BE2C (cell line): ENCODE measurements around the gene VOPP1.

Experiments
- DNase-seq: peaks from one replicate; pipeline ENCODE4 v3.0.0-alpha.2; 2020
- H3K27me3 ChIP-seq: fragments of 250-450 bp; sonication (Bioruptor Pico); 2 replicates; pipeline ENCODE4 v1.5.1; 2020; ENCODE audit warnings: mild to moderate bottlenecking
- H3K36me3 ChIP-seq: fragments of 250-450 bp; sonication (Bioruptor Pico); 2 replicates; pipeline ENCODE4 v1.5.1; 2020; ENCODE audit warnings: mild to moderate bottlenecking
- H3K4me1 ChIP-seq: fragments of 250-450 bp; sonication (Bioruptor Pico); 2 replicates; pipeline ENCODE4 v1.5.1; 2020
- H3K4me3 ChIP-seq: 2 replicates; pipeline ENCODE4 v1.5.1; 2011; ENCODE audit warnings: low read depth, low read length
- H3K9me3 ChIP-seq: fragments of 250-450 bp; sonication (Bioruptor Pico); 2 replicates; pipeline ENCODE4 v1.5.1; 2020
- TF ChIP-seq, protein P1 (sequence below): IDR thresholded peaks from 2 replicates; pipeline ENCODE4 v1.5.1; 2012; ENCODE audit warnings: mild to moderate bottlenecking, low read depth, low read length

VOPP1 gene

DNA sequence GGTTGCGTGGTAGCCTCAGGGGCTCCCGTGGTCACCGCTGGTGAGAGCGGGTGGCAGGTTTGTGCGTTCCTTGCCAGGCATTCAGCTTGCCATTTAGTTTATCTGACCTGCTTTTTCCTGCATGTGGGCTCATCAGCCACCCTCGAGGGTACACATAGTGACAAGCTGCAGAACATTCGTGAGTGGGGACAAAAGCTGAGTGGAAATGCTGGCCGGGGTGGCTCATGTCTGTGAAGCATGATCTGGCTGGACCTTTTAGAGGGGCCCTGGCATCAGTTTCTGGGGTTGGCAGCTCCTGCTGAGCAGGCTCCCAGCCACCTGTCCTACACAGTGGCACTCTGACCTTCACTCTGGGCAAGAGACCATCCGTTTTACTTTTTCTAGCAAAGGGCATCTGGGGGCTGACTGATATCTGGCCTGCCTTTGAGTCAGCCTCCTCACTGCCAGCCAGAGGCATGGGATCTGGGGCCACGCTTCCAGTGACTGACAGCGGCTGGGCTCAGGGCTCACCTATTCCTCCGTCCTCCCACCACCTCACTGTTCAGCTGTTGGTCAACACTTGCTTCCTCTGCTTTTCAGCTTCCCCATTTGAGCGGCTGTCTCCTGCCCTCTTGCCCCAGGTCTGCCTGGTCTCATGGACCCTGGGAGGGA is 132.1 kb downstream of the VOPP1 start:
- H3K4me3 ChIP-seq: no peak overlapping the region; the same call in 1 of the 2 replicates
- H3K4me1 ChIP-seq: peaks cover 30% of the 10 kb centered on the region
- H3K9me3 ChIP-seq: no peaks in the 10 kb centered on the region
- H3K36me3 ChIP-seq: no peaks in the 10 kb centered on the region
- H3K27me3 ChIP-seq: no peaks in the 10 kb centered on the region
- TF ChIP-seq, protein P1, sequence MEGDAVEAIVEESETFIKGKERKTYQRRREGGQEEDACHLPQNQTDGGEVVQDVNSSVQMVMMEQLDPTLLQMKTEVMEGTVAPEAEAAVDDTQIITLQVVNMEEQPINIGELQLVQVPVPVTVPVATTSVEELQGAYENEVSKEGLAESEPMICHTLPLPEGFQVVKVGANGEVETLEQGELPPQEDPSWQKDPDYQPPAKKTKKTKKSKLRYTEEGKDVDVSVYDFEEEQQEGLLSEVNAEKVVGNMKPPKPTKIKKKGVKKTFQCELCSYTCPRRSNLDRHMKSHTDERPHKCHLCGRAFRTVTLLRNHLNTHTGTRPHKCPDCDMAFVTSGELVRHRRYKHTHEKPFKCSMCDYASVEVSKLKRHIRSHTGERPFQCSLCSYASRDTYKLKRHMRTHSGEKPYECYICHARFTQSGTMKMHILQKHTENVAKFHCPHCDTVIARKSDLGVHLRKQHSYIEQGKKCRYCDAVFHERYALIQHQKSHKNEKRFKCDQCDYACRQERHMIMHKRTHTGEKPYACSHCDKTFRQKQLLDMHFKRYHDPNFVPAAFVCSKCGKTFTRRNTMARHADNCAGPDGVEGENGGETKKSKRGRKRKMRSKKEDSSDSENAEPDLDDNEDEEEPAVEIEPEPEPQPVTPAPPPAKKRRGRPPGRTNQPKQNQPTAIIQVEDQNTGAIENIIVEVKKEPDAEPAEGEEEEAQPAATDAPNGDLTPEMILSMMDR: no peak
- no peak for DNase-seq

DNA sequence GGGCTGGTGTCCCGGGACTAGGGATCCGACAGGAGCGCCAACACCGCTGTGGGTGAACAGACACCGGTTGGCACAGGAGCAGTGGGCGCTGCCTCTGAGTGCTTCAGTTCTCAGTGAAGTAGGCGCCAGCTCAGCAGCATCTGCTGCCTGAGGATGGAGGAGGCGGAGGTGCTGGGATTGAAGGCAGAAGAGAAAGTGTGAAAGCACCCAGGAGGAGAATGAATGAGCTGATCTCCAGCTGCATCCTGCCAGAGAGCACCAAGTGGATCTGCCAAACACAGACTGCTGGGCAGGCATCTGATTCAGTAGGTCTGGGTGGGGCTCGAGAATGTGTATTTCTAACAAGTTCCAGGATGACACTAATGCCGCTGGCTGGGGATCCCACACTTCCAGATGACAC is 132.7 kb downstream of the VOPP1 start:
- Histone ChIP-seq H3K4me3 (peak overlapping the region; percentile 41), H3K27me3 (no peaks in the 10 kb centered on the region), H3K36me3 (no peaks in the 10 kb centered on the region), H3K4me1 (peaks cover 30% of the 10 kb centered on the region), H3K9me3 (no peaks in the 10 kb centered on the region)
- DNase-seq: peak; percentile 28
- TF ChIP-seq, protein P1: no peak

DNA sequence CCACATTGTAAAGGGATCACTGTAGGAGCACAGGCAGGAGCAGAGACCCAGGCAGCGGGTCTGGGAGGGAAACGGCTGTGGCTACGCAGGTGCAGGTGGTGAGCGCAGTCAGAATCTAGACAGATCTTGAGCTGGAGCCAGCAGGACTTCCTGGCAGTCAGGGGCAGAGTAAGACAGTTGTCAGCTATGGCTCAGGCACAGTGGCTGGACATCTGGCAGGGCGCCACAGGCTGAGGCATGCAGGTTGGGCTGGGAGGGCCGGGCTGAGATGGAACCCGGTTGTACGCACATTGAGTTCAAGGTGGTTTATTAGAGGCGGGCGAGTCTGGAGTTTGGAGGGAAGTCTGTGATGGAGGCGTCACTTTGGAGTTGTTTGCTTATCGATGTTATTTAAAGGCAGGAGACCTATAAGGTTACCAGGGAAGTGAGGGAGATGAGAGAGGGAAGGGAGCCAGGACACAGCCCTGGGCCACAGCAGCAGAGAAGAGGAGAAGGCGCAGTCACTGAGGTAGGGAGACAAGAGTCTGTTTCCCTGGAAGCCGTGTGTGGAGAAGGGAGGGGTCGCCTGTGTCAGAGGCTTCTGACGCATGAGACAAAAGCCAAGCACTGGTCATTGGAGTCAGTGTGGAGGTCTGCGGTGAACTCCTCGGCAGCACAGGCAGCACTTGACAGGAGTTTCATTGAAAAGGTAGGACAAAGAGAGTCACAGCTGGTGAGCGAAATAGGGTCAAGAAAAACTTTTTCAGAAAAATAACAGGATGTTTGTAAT is 133.4 kb downstream of the VOPP1 start:
- TF ChIP-seq, protein P1: no peak
- Histone ChIP-seq H3K4me3 (peak overlapping the region; percentile 41), H3K4me1 (peaks cover 30% of the 10 kb centered on the region), H3K36me3 (no peaks in the 10 kb centered on the region), H3K9me3 (no peaks in the 10 kb centered on the region), H3K27me3 (no peaks in the 10 kb centered on the region)
- peak; percentile 82 for DNase-seq

DNA sequence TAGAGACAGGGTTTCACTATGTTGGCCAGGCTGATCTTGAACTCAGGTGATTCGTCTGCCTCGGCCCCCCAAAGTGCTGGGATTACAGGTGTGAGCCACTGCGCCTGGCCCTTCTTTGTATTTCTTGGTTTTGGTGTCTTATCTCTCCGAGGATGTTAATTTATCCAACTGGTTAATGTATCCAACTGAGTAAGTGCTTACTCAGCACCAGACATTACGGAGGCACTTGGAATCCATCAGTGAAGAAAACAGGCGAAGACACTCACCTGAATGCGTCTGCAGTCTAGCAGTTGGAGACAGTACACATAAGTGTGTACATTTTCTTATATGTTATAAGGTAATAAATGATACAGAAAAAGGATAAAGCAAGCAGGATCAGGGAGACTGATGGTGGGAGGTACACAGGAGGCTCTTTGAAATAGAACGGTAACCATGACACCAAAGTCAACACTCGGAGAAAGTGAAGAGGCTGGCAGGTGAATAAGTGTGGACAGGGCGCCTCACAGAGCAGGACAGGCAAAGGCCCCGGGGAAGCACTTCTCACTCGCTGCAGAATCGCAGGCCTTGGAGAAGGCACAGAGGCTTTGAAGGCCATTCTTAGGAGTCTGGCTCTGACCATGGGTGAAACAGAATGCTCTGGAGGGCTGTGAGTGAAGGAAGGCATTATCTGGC is 134.1 kb downstream of the VOPP1 start:
- Histone ChIP-seq H3K9me3 (no peaks in the 10 kb centered on the region), H3K4me3 (peak overlapping the region; percentile 41), H3K27me3 (no peaks in the 10 kb centered on the region), H3K36me3 (no peaks in the 10 kb centered on the region), H3K4me1 (peaks cover 30% of the 10 kb centered on the region)
- no peak for DNase-seq
- TF ChIP-seq, protein P1: no peak

DNA sequence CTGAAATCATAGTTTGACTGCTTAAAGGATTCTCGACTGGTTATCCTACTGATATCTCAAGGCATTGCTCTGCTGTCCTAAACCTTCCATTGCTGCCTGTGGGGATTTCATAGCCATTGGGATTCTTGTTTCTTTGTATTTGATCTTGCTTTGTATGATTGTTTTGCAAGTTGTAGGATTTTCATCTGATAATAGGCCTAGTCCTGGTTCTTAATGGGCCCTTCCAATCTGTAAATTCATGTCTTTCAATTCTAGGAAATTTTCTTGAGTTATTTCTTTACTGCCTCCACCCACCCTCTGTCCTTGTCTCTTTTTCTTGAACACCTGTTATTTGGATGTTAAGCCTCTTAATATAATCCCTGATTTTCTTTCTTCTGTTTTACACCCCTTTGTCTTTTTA is 134.9 kb downstream of the VOPP1 start:
- Histone ChIP-seq H3K9me3 (no peaks in the 10 kb centered on the region), H3K36me3 (no peaks in the 10 kb centered on the region), H3K27me3 (no peaks in the 10 kb centered on the region), H3K4me3 (no peak overlapping the region), H3K4me1 (peaks cover 30% of the 10 kb centered on the region)
- no peak for DNase-seq
- TF ChIP-seq, protein P1: no peak
